ENCODE measurements around the gene CSF2.

CSF2 gene

GRCh38 chr5:132087176-132087575 is 13.6 kb downstream of the CSF2 start:
- no peak overlapping the region for H3K4me3 Mint-ChIP-seq
- H3K9me3 Mint-ChIP-seq: no peaks in the 10 kb centered on the region
- peaks cover 30% of the 10 kb centered on the region for H3K4me1 Mint-ChIP-seq
- peaks cover 2% of the 10 kb centered on the region for H3K36me3 Mint-ChIP-seq (ENCODE audit: insufficient read depth)
- DNase-seq (ENCODE audit: low spot score in 2 of 2): no peak
- no peaks in the 10 kb centered on the region for H3K27me3 Mint-ChIP-seq
- ATAC-seq (replicated peaks; ENCODE audit: extremely low read depth, poor library complexity, severe bottlenecking): no peak
- H3K27ac Mint-ChIP-seq (ENCODE audit: low read depth): no peak overlapping the region

GRCh38 chr5:132087661-132088060 is 14.1 kb downstream of the CSF2 start:
- peaks cover 30% of the 10 kb centered on the region for H3K4me1 Mint-ChIP-seq
- peaks cover 2% of the 10 kb centered on the region for H3K36me3 Mint-ChIP-seq (ENCODE audit: insufficient read depth)
- H3K27ac Mint-ChIP-seq (ENCODE audit: low read depth): no peak overlapping the region
- no peak for ATAC-seq (replicated peaks; ENCODE audit: extremely low read depth, poor library complexity, severe bottlenecking)
- H3K27me3 Mint-ChIP-seq: no peaks in the 10 kb centered on the region
- no peak for DNase-seq (ENCODE audit: low spot score in 2 of 2)
- H3K4me3 Mint-ChIP-seq: no peak overlapping the region
- H3K9me3 Mint-ChIP-seq: no peaks in the 10 kb centered on the region

GRCh38 chr5:132089363-132089762 is 15.8 kb downstream of the CSF2 start:
- peaks cover 33% of the 10 kb centered on the region for H3K4me1 Mint-ChIP-seq
- no peak overlapping the region for H3K27ac Mint-ChIP-seq (ENCODE audit: low read depth)
- DNase-seq (ENCODE audit: low spot score in 2 of 2): no peak
- H3K36me3 Mint-ChIP-seq (ENCODE audit: insufficient read depth): peaks cover 2% of the 10 kb centered on the region
- H3K9me3 Mint-ChIP-seq: no peaks in the 10 kb centered on the region
- H3K27me3 Mint-ChIP-seq: no peaks in the 10 kb centered on the region
- H3K4me3 Mint-ChIP-seq: no peak overlapping the region
- no peak for ATAC-seq (replicated peaks; ENCODE audit: extremely low read depth, poor library complexity, severe bottlenecking)

- DNase-seq (ENCODE audit: low spot score in 2 of 2) (no peak), ATAC-seq (replicated peaks; ENCODE audit: extremely low read depth, poor library complexity, severe bottlenecking) (no peak)
- Mint-ChIP-seq H3K4me3 (no peak overlapping the region), H3K27ac (ENCODE audit: low read depth) (no peak overlapping the region), H3K27me3 (no peaks in the 10 kb centered on the region), H3K36me3 (ENCODE audit: insufficient read depth) (peaks cover 2% of the 10 kb centered on the region), H3K9me3 (no peaks in the 10 kb centered on the region), H3K4me1 (peaks cover 35% of the 10 kb centered on the region)
Measured at GRCh38 chr5:132090107-132090506, 16.5 kb downstream of the CSF2 start.

GRCh38 chr5:132093271-132093670 is 19.7 kb downstream of the CSF2 start:
- DNase-seq (ENCODE audit: low spot score in 2 of 2): no peak
- no peak overlapping the region for H3K27ac Mint-ChIP-seq (ENCODE audit: low read depth)
- no peak for ATAC-seq (replicated peaks; ENCODE audit: extremely low read depth, poor library complexity, severe bottlenecking)
- no peaks in the 10 kb centered on the region for H3K36me3 Mint-ChIP-seq (ENCODE audit: insufficient read depth)
- H3K27me3 Mint-ChIP-seq: no peaks in the 10 kb centered on the region
- no peak overlapping the region for H3K4me3 Mint-ChIP-seq
- peaks cover 49% of the 10 kb centered on the region for H3K4me1 Mint-ChIP-seq
- H3K9me3 Mint-ChIP-seq: no peaks in the 10 kb centered on the region

- no peaks in the 10 kb centered on the region for H3K27me3 Mint-ChIP-seq
- no peaks in the 10 kb centered on the region for H3K9me3 Mint-ChIP-seq
- no peak for DNase-seq (ENCODE audit: low spot score in 2 of 2)
- no peak for ATAC-seq (replicated peaks; ENCODE audit: extremely low read depth, poor library complexity, severe bottlenecking)
- H3K36me3 Mint-ChIP-seq (ENCODE audit: insufficient read depth): peaks cover 2% of the 10 kb centered on the region
- H3K27ac Mint-ChIP-seq (ENCODE audit: low read depth): peak overlapping the region; percentile 85
- peaks cover 54% of the 10 kb centered on the region for H3K4me1 Mint-ChIP-seq
- no peak overlapping the region for H3K4me3 Mint-ChIP-seq
Measured at GRCh38 chr5:132094393-132095076, 20.9 kb downstream of the CSF2 start.

GRCh38 chr5:132095077-132095410 is 21.5 kb downstream of the CSF2 start:
- Mint-ChIP-seq H3K27ac (ENCODE audit: low read depth) (peak overlapping the region; percentile 85), H3K4me3 (no peak overlapping the region), H3K9me3 (no peaks in the 10 kb centered on the region), H3K27me3 (no peaks in the 10 kb centered on the region), H3K36me3 (ENCODE audit: insufficient read depth) (peaks cover 2% of the 10 kb centered on the region), H3K4me1 (peaks cover 57% of the 10 kb centered on the region)
- DNase-seq (ENCODE audit: low spot score in 2 of 2) (no peak), ATAC-seq (replicated peaks; ENCODE audit: extremely low read depth, poor library complexity, severe bottlenecking) (no peak)

- Mint-ChIP-seq H3K27me3 (no peaks in the 10 kb centered on the region), H3K9me3 (no peaks in the 10 kb centered on the region), H3K4me1 (peaks cover 56% of the 10 kb centered on the region), H3K36me3 (ENCODE audit: insufficient read depth) (peaks cover 2% of the 10 kb centered on the region), H3K4me3 (no peak overlapping the region), H3K27ac (ENCODE audit: low read depth) (peak overlapping the region; percentile 85)
- no peak for ATAC-seq (replicated peaks; ENCODE audit: extremely low read depth, poor library complexity, severe bottlenecking)
- DNase-seq (ENCODE audit: low spot score in 2 of 2): no peak
Measured at GRCh38 chr5:132095424-132095972, 21.9 kb downstream of the CSF2 start.

- peaks cover 67% of the 10 kb centered on the region for H3K4me1 Mint-ChIP-seq
- H3K27ac Mint-ChIP-seq (ENCODE audit: low read depth): no peak overlapping the region
- no peaks in the 10 kb centered on the region for H3K27me3 Mint-ChIP-seq
- ATAC-seq (replicated peaks; ENCODE audit: extremely low read depth, poor library complexity, severe bottlenecking) (no peak), DNase-seq (ENCODE audit: low spot score in 2 of 2) (no peak)
- H3K36me3 Mint-ChIP-seq (ENCODE audit: insufficient read depth): peaks cover 2% of the 10 kb centered on the region
- H3K9me3 Mint-ChIP-seq: no peaks in the 10 kb centered on the region
- H3K4me3 Mint-ChIP-seq: no peak overlapping the region
Measured at GRCh38 chr5:132096904-132097303, 23.3 kb downstream of the CSF2 start.

- Mint-ChIP-seq H3K4me3 (no peak overlapping the region), H3K9me3 (no peaks in the 10 kb centered on the region), H3K27me3 (no peaks in the 10 kb centered on the region), H3K36me3 (ENCODE audit: insufficient read depth) (peaks cover 2% of the 10 kb centered on the region), H3K4me1 (peaks cover 79% of the 10 kb centered on the region), H3K27ac (ENCODE audit: low read depth) (no peak overlapping the region)
- ATAC-seq (replicated peaks; ENCODE audit: extremely low read depth, poor library complexity, severe bottlenecking): no peak
- DNase-seq (ENCODE audit: low spot score in 2 of 2): no peak
Measured at GRCh38 chr5:132098151-132098594, 24.6 kb downstream of the CSF2 start.

- peak overlapping the region; percentile 88 for H3K27ac Mint-ChIP-seq (ENCODE audit: low read depth)
- H3K4me1 Mint-ChIP-seq: peaks cover 82% of the 10 kb centered on the region
- peak overlapping the region; percentile 53 for H3K4me3 Mint-ChIP-seq
- ATAC-seq (replicated peaks; ENCODE audit: extremely low read depth, poor library complexity, severe bottlenecking): no peak
- peaks cover 2% of the 10 kb centered on the region for H3K36me3 Mint-ChIP-seq (ENCODE audit: insufficient read depth)
- H3K9me3 Mint-ChIP-seq: no peaks in the 10 kb centered on the region
- H3K27me3 Mint-ChIP-seq: no peaks in the 10 kb centered on the region
- no peak for DNase-seq (ENCODE audit: low spot score in 2 of 2)
Measured at GRCh38 chr5:132098621-132099020, 25.0 kb downstream of the CSF2 start.

GRCh38 chr5:132099076-132099748 is 25.6 kb downstream of the CSF2 start:
- Mint-ChIP-seq H3K9me3 (no peaks in the 10 kb centered on the region), H3K27me3 (no peaks in the 10 kb centered on the region), H3K4me1 (peaks cover 82% of the 10 kb centered on the region), H3K4me3 (peak overlapping the region; percentile 53), H3K36me3 (ENCODE audit: insufficient read depth) (peaks cover 2% of the 10 kb centered on the region), H3K27ac (ENCODE audit: low read depth) (peak overlapping the region; percentile 88)
- ATAC-seq (replicated peaks; ENCODE audit: extremely low read depth, poor library complexity, severe bottlenecking) (peak; percentile 57), DNase-seq (ENCODE audit: low spot score in 2 of 2) (peak in 1 of 2 donors; percentile 41)

GRCh38 chr5:132099905-132100304 is 26.3 kb downstream of the CSF2 start:
- ATAC-seq (replicated peaks; ENCODE audit: extremely low read depth, poor library complexity, severe bottlenecking) (no peak), DNase-seq (ENCODE audit: low spot score in 2 of 2) (no peak)
- H3K36me3 Mint-ChIP-seq (ENCODE audit: insufficient read depth): peaks cover 2% of the 10 kb centered on the region
- H3K4me3 Mint-ChIP-seq: peak overlapping the region; percentile 53
- no peaks in the 10 kb centered on the region for H3K9me3 Mint-ChIP-seq
- H3K27me3 Mint-ChIP-seq: no peaks in the 10 kb centered on the region
- H3K4me1 Mint-ChIP-seq: peaks cover 86% of the 10 kb centered on the region
- H3K27ac Mint-ChIP-seq (ENCODE audit: low read depth): peak overlapping the region; percentile 88

Measured in central memory CD8-positive, alpha-beta T cell (primary cell).